Keratinocyte (primary cell): Measurements from ENCODE around the gene TSPEAR. TPM values are rescaled to one million over a fixed set of nuclear protein-coding genes. Genes with fewer than 3 reads are reported as not detected.

Experiments used
- DNase-seq: peaks from one replicate; pipeline ENCODE4 v3.0.0-alpha.2; 2011; ENCODE audit warnings: low read depth, missing footprints, low spot score
- FAIRE-seq: peaks from 2 replicates; lab custom pipeline; 2011; peaks lifted over from hg19 to GRCh38; lab: Jason Lieb, UNC
- H2AFZ ChIP-seq: 2 replicates; pipeline ENCODE4 v1.6.0; 2012; ENCODE audit warnings: low read length, control low read depth, inconsistent platforms; ENCODE audit not compliant: control insufficient read depth
- H3K27ac ChIP-seq: 2 replicates; pipeline ENCODE4 v1.5.1; 2011; ENCODE audit warnings: low read length; ENCODE audit not compliant: control insufficient read depth, insufficient read depth
- H3K27me3 ChIP-seq: 3 replicates; pipeline ENCODE4 v1.6.0; 2011; ENCODE audit warnings: low read length; ENCODE audit not compliant: control insufficient read depth, insufficient read depth; ENCODE audit errors: extremely low read depth
- H3K36me3 ChIP-seq, 2 experiments: 2 replicates in 1 of 2; 3 replicates in 1 of 2; pipeline ENCODE4 v1.5.1; 2011; ENCODE audit warnings: low read length in 2 of 2, mild to moderate bottlenecking in 1 of 2; ENCODE audit not compliant: control insufficient read depth in 2 of 2, insufficient read depth in 2 of 2; ENCODE audit errors: extremely low read depth in 1 of 2
- H3K4me1 ChIP-seq: 3 replicates; pipeline ENCODE4 v1.5.1; 2011; ENCODE audit warnings: low read length; ENCODE audit not compliant: control insufficient read depth, insufficient read depth; ENCODE audit errors: extremely low read depth
- H3K4me2 ChIP-seq: 3 replicates; pipeline ENCODE4 v1.6.0; 2011; ENCODE audit warnings: low read depth, low read length; ENCODE audit not compliant: control insufficient read depth, insufficient read depth; ENCODE audit errors: extremely low read depth
- H3K4me3 ChIP-seq, 3 experiments: fragments of 200-600 bp in 1 of 3; sonication (generic) in 1 of 3; 2 replicates in 2 of 3; 3 replicates in 1 of 3; pipeline ENCODE4 v1.5.1; 2011 to 2016; ENCODE audit warnings: low read length in 3 of 3, mild to moderate bottlenecking in 3 of 3, control low read depth in 2 of 3, inconsistent platforms in 1 of 3, low read depth in 1 of 3, mixed read lengths in 1 of 3, mixed run types in 1 of 3, moderate library complexity in 1 of 3; ENCODE audit not compliant: control insufficient read depth in 2 of 3, insufficient read depth in 2 of 3; ENCODE audit errors: extremely low read depth in 1 of 3
- H3K79me2 ChIP-seq: 2 replicates; pipeline ENCODE4 v1.6.0; 2012; ENCODE audit warnings: low read length; ENCODE audit not compliant: control insufficient read depth, insufficient read depth
- H3K9ac ChIP-seq: 3 replicates; pipeline ENCODE4 v1.6.0; 2011; ENCODE audit warnings: low read length; ENCODE audit not compliant: control insufficient read depth, insufficient read depth; ENCODE audit errors: extremely low read depth
- H3K9me1 ChIP-seq: 3 replicates; pipeline ENCODE4 v1.6.0; 2011; ENCODE audit warnings: low read length; ENCODE audit not compliant: control insufficient read depth, insufficient read depth; ENCODE audit errors: extremely low read depth
- H3K9me3 ChIP-seq: 2 replicates; pipeline ENCODE4 v1.5.1; 2012; ENCODE audit warnings: low read depth, low read length; ENCODE audit not compliant: control insufficient read depth
- H4K20me1 ChIP-seq: 3 replicates; pipeline ENCODE4 v1.6.0; 2011; ENCODE audit warnings: low read length; ENCODE audit not compliant: control insufficient read depth, insufficient read depth; ENCODE audit errors: extremely low read depth
- EZH2 ChIP-seq: IDR thresholded peaks from one replicate; pipeline ENCODE4 v1.6.1; 2012; ENCODE audit warnings: inconsistent platforms, mild to moderate bottlenecking, low read length, moderate library complexity
- dilution Hi-C: fragments of 300-500 bp; cut with MboI; formaldehyde crosslinking; loops from one replicate; pipeline ENCODE4 v1.7.0; 2020; ENCODE audit warnings: low sequenced_read_pairs; ENCODE audit not compliant: extremely low pct_ligation_motif_present
- polyA plus RNA-seq, 5 experiments: library from polyadenylated mRNA; depleted of rRNA in 3 of 5; stranded (reverse) in 3 of 5; stranded (forward) in 1 of 5; unstranded in 1 of 5; fragments of >200 nt; gene quantifications; 1 replicate in 1 of 5; 2 replicates in 3 of 5; 3 replicates in 1 of 5; pipeline versions ENCODE4 v1.2.1 to v1.2.3, GENCODE V29; 2011 to 2012; ENCODE audit warnings: missing spikeins in 2 of 5, low read depth in 1 of 5, low replicate concordance in 1 of 5
- TF ChIP-seq, protein P1 (sequence below), 3 experiments: IDR thresholded peaks in 1 of 3; conservative IDR thresholded peaks in 1 of 3; optimal IDR thresholded peaks in 1 of 3; 2 replicates in 2 of 3; 3 replicates in 1 of 3; pipeline versions ENCODE3 to v1.5.1; 2011; ENCODE audit warnings: low read length in 3 of 3, mild to moderate bottlenecking in 3 of 3, moderate library complexity in 2 of 3, control low read depth in 1 of 3, inconsistent platforms in 1 of 3; ENCODE audit not compliant: insufficient read depth in 2 of 3; ENCODE audit errors: extremely low read depth in 1 of 3

Gene TSPEAR
- polyA plus RNA-seq, 1 donor (not counting 4 experiments of a cell fraction or from before 2014, with no cell fraction given): 0.12 TPM

DNA sequence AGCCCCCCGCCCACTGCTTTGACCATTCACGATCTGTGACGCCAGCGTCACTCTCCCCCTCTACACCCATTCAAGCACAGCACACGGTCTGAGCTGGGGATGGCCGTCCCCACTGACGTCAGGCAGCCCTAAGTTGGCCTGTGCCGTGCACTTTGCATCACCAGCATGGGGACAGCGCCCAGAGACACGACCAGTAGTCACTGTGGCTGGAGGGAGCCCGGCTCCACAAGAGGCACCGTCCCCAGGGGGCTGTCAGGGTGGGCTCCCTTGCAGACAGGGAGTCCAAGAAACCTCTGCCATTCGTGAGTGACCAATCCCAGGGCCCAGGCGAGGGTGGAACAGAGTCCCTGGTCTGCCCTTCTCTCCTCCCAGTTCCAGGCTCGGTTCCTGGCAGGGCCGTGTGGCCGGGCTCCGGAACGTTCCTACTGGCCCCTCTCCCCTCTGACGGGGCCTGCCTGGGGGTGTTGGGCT, 97.2 kb downstream of the TSPEAR start:
- Histone ChIP-seq H3K27me3 (peaks cover 19% of the 10 kb centered on the region), H3K4me3 (no peak overlapping the region), H3K4me2 (no peak overlapping the region), H2AFZ (no peak overlapping the region), H4K20me1 (no peaks in the 10 kb centered on the region), H3K9ac (no peak overlapping the region), H3K27ac (no peak overlapping the region), H3K9me3 (peaks cover 7% of the 10 kb centered on the region), H3K9me1 (no peaks in the 10 kb centered on the region), H3K4me1 (peaks cover 7% of the 10 kb centered on the region), H3K36me3 (no peaks in the 10 kb centered on the region), H3K79me2 (no peaks in the 10 kb centered on the region)
- FAIRE-seq: no peak
- no peak for DNase-seq
- dilution Hi-C loops: no loop called here
- no peak for TF ChIP-seq EZH2
- TF ChIP-seq, protein P1, sequence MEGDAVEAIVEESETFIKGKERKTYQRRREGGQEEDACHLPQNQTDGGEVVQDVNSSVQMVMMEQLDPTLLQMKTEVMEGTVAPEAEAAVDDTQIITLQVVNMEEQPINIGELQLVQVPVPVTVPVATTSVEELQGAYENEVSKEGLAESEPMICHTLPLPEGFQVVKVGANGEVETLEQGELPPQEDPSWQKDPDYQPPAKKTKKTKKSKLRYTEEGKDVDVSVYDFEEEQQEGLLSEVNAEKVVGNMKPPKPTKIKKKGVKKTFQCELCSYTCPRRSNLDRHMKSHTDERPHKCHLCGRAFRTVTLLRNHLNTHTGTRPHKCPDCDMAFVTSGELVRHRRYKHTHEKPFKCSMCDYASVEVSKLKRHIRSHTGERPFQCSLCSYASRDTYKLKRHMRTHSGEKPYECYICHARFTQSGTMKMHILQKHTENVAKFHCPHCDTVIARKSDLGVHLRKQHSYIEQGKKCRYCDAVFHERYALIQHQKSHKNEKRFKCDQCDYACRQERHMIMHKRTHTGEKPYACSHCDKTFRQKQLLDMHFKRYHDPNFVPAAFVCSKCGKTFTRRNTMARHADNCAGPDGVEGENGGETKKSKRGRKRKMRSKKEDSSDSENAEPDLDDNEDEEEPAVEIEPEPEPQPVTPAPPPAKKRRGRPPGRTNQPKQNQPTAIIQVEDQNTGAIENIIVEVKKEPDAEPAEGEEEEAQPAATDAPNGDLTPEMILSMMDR (optimal IDR thresholded peaks at IDR 0.05 in 1 of 3, IDR thresholded peaks at IDR 0.05 in 1 of 3, conservative IDR thresholded peaks at IDR 0.05 in 1 of 3; ENCODE audit: extremely low read depth in 1 of 3, insufficient read depth in 2 of 3, low read length in 3 of 3): no peak

GRCh38 chr21:44613386-44614155, 97.8 kb downstream of the TSPEAR start:
- Histone ChIP-seq H3K9me1 (no peaks in the 10 kb centered on the region), H3K79me2 (no peaks in the 10 kb centered on the region), H3K27ac (no peak overlapping the region), H3K9ac (no peak overlapping the region), H3K4me1 (peaks cover 7% of the 10 kb centered on the region), H3K4me3 (no peak overlapping the region), H4K20me1 (no peaks in the 10 kb centered on the region), H3K27me3 (peaks cover 19% of the 10 kb centered on the region), H3K36me3 (no peaks in the 10 kb centered on the region), H3K9me3 (peaks cover 7% of the 10 kb centered on the region), H2AFZ (no peak overlapping the region), H3K4me2 (no peak overlapping the region)
- FAIRE-seq (no peak), DNase-seq (no peak)
- dilution Hi-C loops: no loop called here
- TF ChIP-seq, protein P1 (optimal IDR thresholded peaks at IDR 0.05 in 1 of 3, IDR thresholded peaks at IDR 0.05 in 1 of 3, conservative IDR thresholded peaks at IDR 0.05 in 1 of 3; ENCODE audit: extremely low read depth in 1 of 3, insufficient read depth in 2 of 3, low read length in 3 of 3): no peak
- no peak for TF ChIP-seq EZH2
